GM19025 (cell line): ENCODE data around the gene HOXC10.

Experiments
- ATAC-seq: cut with Tn5 transposase; IDR thresholded peaks from one replicate; pipeline ENCODE4 v1.9.1; 2021; ENCODE audit warnings: mild to moderate bottlenecking, low read depth, moderate library complexity; ENCODE audit not compliant: unreplicated experiment

HOXC10 gene

GRCh38 chr12:54036620-54037359 lies 51.8 kb downstream of the HOXC10 start:
- no peak for ATAC-seq

GRCh38 chr12:54037360-54038283 lies 52.7 kb downstream of the HOXC10 start:
- no peak for ATAC-seq

GRCh38 chr12:54038284-54038870 lies 53.4 kb downstream of the HOXC10 start:
- no peak for ATAC-seq

- no peak for ATAC-seq
These were observed 54.0 kb downstream of the HOXC10 start for GRCh38 chr12:54038871-54039414.

GRCh38 chr12:54039417-54040147 lies 54.6 kb downstream of the HOXC10 start:
- ATAC-seq = no peak
